Adrenal gland (tissue), 5 donors: ENCODE data around the gene NLGN4X.

Experiments used
- CTCF ChIP-seq, 6 experiments: fragments of 450-650 bp in 4 of 6; fragments of 200-600 bp in 2 of 6; sonication (generic) in 1 of 6; IDR thresholded peaks; 1 replicate in 5 of 6; 2 replicates in 1 of 6; pipeline versions ENCODE4 v1.5.1 to v1.8.0; 2016 to 2021; ENCODE audit warnings: antibody characterized with exemption in 6 of 6, mild to moderate bottlenecking in 2 of 6, moderate library complexity in 1 of 6
- POLR2A ChIP-seq, 2 donors: fragments of 450-650 bp; IDR thresholded peaks; one replicate each; pipeline ENCODE4 v1.6.1; 2017; ENCODE audit warnings: antibody characterized with exemption in 2 of 2, mild to moderate bottlenecking in 2 of 2, moderate library complexity in 1 of 2
- donor health status: DM: no; HTN: no; CAD: no.

- TF ChIP-seq POLR2A (IDR thresholded peaks at IDR 0.05) (no peak), CTCF (IDR thresholded peaks at IDR 0.05) (no peak)
Observed at GRCh38 chrX:5998456-5998855, 230.2 kb downstream of the NLGN4X start.
